Fibroblast of skin of left quadriceps (primary cell): ENCODE results near the gene FADS1.

Experiments used
- DNase-seq, 2 experiments: peaks; one replicate each; pipeline ENCODE4 v3.0.0-alpha.2; 2013; ENCODE audit warnings: low read depth in 2 of 2

Gene FADS1

GRCh38 chr11:61846362-61847020, 29.7 kb upstream of the FADS1 start:
- no peak for DNase-seq

- DNase-seq = no peak
Observed at GRCh38 chr11:61844909-61845565, 28.2 kb upstream of the FADS1 start.

GRCh38 chr11:61842528-61842820, 25.7 kb upstream of the FADS1 start:
- DNase-seq = no peak

GRCh38 chr11:61841636-61842527, 25.1 kb upstream of the FADS1 start:
- DNase-seq = no peak

- no peak for DNase-seq
Observed at GRCh38 chr11:61840371-61840770, 23.6 kb upstream of the FADS1 start.

- DNase-seq = no peak
Observed at GRCh38 chr11:61839742-61840141, 22.9 kb upstream of the FADS1 start.

GRCh38 chr11:61838921-61839320, 22.1 kb upstream of the FADS1 start:
- no peak for DNase-seq

GRCh38 chr11:61838501-61838900, 21.7 kb upstream of the FADS1 start:
- no peak for DNase-seq

GRCh38 chr11:61837411-61838005, 20.7 kb upstream of the FADS1 start:
- no peak for DNase-seq

GRCh38 chr11:61836193-61836592, 19.4 kb upstream of the FADS1 start:
- no peak for DNase-seq

- DNase-seq = no peak
Observed at GRCh38 chr11:61834278-61835048, 17.7 kb upstream of the FADS1 start.

- no peak for DNase-seq
Observed at GRCh38 chr11:61833926-61834277, 17.1 kb upstream of the FADS1 start.

GRCh38 chr11:61833471-61833870, 16.7 kb upstream of the FADS1 start:
- DNase-seq = no peak

GRCh38 chr11:61832754-61833153, 16.0 kb upstream of the FADS1 start:
- DNase-seq = no peak

- DNase-seq = no peak
Observed at GRCh38 chr11:61832207-61832606, 15.4 kb upstream of the FADS1 start.

GRCh38 chr11:61830237-61831105, 13.7 kb upstream of the FADS1 start:
- no peak for DNase-seq

GRCh38 chr11:61829806-61830205, 13.0 kb upstream of the FADS1 start:
- no peak for DNase-seq

GRCh38 chr11:61828629-61829407, 12.0 kb upstream of the FADS1 start:
- DNase-seq = no peak

- no peak for DNase-seq
Observed at GRCh38 chr11:61828379-61828628, 11.5 kb upstream of the FADS1 start.
